ENCODE measurements around the gene TNRC6C. TPM values are rescaled to one million over a fixed set of nuclear protein-coding genes. Genes with fewer than 3 reads are reported as not detected.
"Not testable (repeated sequence)": the region's sequence is repeated elsewhere in the genome, so short reads cannot be mapped to it uniquely, and the experiment has no call there.

TNRC6C gene
- total and polyA plus RNA-seq, 2 experiments from 2014 or later, result 4.2 to 5.6 TPM

GRCh38 chr17:77973953-77974352 is 15.4 kb downstream of the TNRC6C start:
- H3K4me1 ChIP-seq (ENCODE audit: insufficient read depth), result no peaks in the 10 kb centered on the region
- H3K27me3 ChIP-seq, result no peaks in the 10 kb centered on the region
- no peaks in the 10 kb centered on the region for H3K9me2 ChIP-seq (replicated peaks; ENCODE audit: insufficient read depth)
- no peaks in the 10 kb centered on the region for H3K36me3 ChIP-seq (replicated peaks; ENCODE audit: insufficient read depth, low read depth)
- TF ChIP-seq EZH2 (IDR thresholded peaks at IDR 0.05; ENCODE audit: borderline replicate concordance) (no peak), EZH2phosphoT487 (IDR thresholded peaks at IDR 0.05; ENCODE audit: low read depth, severe bottlenecking, unreplicated experiment) (no peak)
- TF ChIP-seq, protein P1, sequence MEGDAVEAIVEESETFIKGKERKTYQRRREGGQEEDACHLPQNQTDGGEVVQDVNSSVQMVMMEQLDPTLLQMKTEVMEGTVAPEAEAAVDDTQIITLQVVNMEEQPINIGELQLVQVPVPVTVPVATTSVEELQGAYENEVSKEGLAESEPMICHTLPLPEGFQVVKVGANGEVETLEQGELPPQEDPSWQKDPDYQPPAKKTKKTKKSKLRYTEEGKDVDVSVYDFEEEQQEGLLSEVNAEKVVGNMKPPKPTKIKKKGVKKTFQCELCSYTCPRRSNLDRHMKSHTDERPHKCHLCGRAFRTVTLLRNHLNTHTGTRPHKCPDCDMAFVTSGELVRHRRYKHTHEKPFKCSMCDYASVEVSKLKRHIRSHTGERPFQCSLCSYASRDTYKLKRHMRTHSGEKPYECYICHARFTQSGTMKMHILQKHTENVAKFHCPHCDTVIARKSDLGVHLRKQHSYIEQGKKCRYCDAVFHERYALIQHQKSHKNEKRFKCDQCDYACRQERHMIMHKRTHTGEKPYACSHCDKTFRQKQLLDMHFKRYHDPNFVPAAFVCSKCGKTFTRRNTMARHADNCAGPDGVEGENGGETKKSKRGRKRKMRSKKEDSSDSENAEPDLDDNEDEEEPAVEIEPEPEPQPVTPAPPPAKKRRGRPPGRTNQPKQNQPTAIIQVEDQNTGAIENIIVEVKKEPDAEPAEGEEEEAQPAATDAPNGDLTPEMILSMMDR (IDR thresholded peaks at IDR 0.05; ENCODE audit: poor library complexity), result no peak
- peaks cover 39% of the 10 kb centered on the region for H4K20me1 ChIP-seq (ENCODE audit: insufficient read depth, poor library complexity, severe bottlenecking)
- no peak overlapping the region for H2AFZ ChIP-seq
- H3K27ac ChIP-seq, result no peak overlapping the region
- no peak overlapping the region for H3K4me2 ChIP-seq
- WGBS (ENCODE audit: low lambda C conversion rate, missing lambda C conversion rate), result 100% methylated on average over 2 of the region's 2 CpGs
- peaks cover 77% of the 10 kb centered on the region for H3K79me2 ChIP-seq
- H3K9me3 ChIP-seq (ENCODE audit: low read depth), result no peaks in the 10 kb centered on the region
- DNase-seq (ENCODE audit: low spot score), result no peak
- no peak overlapping the region for H3K4me3 ChIP-seq

GRCh38 chr17:77974396-77974795 is 15.9 kb downstream of the TNRC6C start:
- Histone ChIP-seq H3K4me3 (no peak overlapping the region), H3K27me3 (no peaks in the 10 kb centered on the region), H3K79me2 (peaks cover 72% of the 10 kb centered on the region), H3K4me1 (ENCODE audit: insufficient read depth) (no peaks in the 10 kb centered on the region), H3K4me2 (no peak overlapping the region), H3K27ac (no peak overlapping the region), H3K9me2 (replicated peaks; ENCODE audit: insufficient read depth) (no peaks in the 10 kb centered on the region), H3K36me3 (replicated peaks; ENCODE audit: insufficient read depth, low read depth) (no peaks in the 10 kb centered on the region), H2AFZ (no peak overlapping the region), H3K9me3 (ENCODE audit: low read depth) (no peaks in the 10 kb centered on the region), H4K20me1 (ENCODE audit: insufficient read depth, poor library complexity, severe bottlenecking) (peaks cover 35% of the 10 kb centered on the region)
- WGBS (ENCODE audit: low lambda C conversion rate, missing lambda C conversion rate), result 76% methylated on average over 4 of the region's 4 CpGs
- DNase-seq (ENCODE audit: low spot score), result no peak
- TF ChIP-seq, protein P1 (IDR thresholded peaks at IDR 0.05; ENCODE audit: poor library complexity), result no peak
- no peak for TF ChIP-seq EZH2phosphoT487 (IDR thresholded peaks at IDR 0.05; ENCODE audit: low read depth, severe bottlenecking, unreplicated experiment)
- TF ChIP-seq EZH2 (IDR thresholded peaks at IDR 0.05; ENCODE audit: borderline replicate concordance), result no peak

- WGBS (ENCODE audit: low lambda C conversion rate, missing lambda C conversion rate), result 98% methylated on average over 6 of the region's 6 CpGs
- not testable (repeated sequence) for H3K9me3 ChIP-seq (ENCODE audit: low read depth)
- peaks cover 38% of the 10 kb centered on the region for H3K79me2 ChIP-seq
These were observed 23.9 kb downstream of the TNRC6C start for GRCh38 chr17:77982430-77982829.

GRCh38 chr17:77990301-77990700 is 31.8 kb downstream of the TNRC6C start:
- no peaks in the 10 kb centered on the region for H3K27me3 ChIP-seq
- H3K9me3 ChIP-seq (ENCODE audit: low read depth), result no peaks in the 10 kb centered on the region
- no peak overlapping the region for H3K27ac ChIP-seq
- DNase-seq (ENCODE audit: low spot score), result no peak
- no peaks in the 10 kb centered on the region for H3K36me3 ChIP-seq (replicated peaks; ENCODE audit: insufficient read depth, low read depth)
- H3K4me3 ChIP-seq, result no peak overlapping the region
- H2AFZ ChIP-seq, result no peak overlapping the region
- H3K79me2 ChIP-seq, result peaks cover 46% of the 10 kb centered on the region
- H3K9me2 ChIP-seq (replicated peaks; ENCODE audit: insufficient read depth), result no peaks in the 10 kb centered on the region
- no peak overlapping the region for H3K4me2 ChIP-seq
- WGBS (ENCODE audit: low lambda C conversion rate, missing lambda C conversion rate), result 95% methylated on average over 3 of the region's 3 CpGs
- TF ChIP-seq, protein P1 (IDR thresholded peaks at IDR 0.05; ENCODE audit: poor library complexity), result no peak
- TF ChIP-seq EZH2phosphoT487 (IDR thresholded peaks at IDR 0.05; ENCODE audit: low read depth, severe bottlenecking, unreplicated experiment) (no peak), EZH2 (IDR thresholded peaks at IDR 0.05; ENCODE audit: borderline replicate concordance) (no peak)
- no peaks in the 10 kb centered on the region for H3K4me1 ChIP-seq (ENCODE audit: insufficient read depth)
- peaks cover 9% of the 10 kb centered on the region for H4K20me1 ChIP-seq (ENCODE audit: insufficient read depth, poor library complexity, severe bottlenecking)

More at GRCh38 chr17:77982430-77982829, 23.9 kb downstream of the TNRC6C start:
- not testable (repeated sequence) for H3K4me1 ChIP-seq (ENCODE audit: insufficient read depth); H3K27me3 ChIP-seq; H3K4me2 ChIP-seq; H3K4me3 ChIP-seq; DNase-seq (ENCODE audit: low spot score); H2AFZ ChIP-seq; H4K20me1 ChIP-seq (ENCODE audit: insufficient read depth, poor library complexity, severe bottlenecking); H3K9me2 ChIP-seq (replicated peaks; ENCODE audit: insufficient read depth); H3K27ac ChIP-seq; H3K36me3 ChIP-seq (replicated peaks; ENCODE audit: insufficient read depth, low read depth)

DNA sequence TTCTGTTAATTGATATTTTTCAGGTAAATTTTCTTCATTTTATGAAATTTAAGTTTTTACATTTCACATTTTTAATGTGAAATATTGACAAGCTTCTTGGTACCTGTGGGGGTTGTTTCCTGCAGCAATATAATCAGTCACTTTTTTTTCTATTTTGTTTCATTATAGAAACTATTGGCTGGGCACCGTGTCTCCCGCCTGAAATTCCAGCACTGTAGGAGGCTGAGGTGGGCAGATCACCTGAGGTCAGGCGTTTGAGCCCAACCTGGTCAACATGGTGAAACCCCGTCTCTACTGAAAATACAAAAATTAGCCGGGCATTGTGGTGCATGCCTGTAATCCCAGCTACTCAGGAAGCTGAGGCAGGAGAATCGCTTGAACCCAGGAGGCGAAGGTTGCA is 35.2 kb downstream of the TNRC6C start:
- not testable (repeated sequence) for H3K4me1 ChIP-seq (ENCODE audit: insufficient read depth); H4K20me1 ChIP-seq (ENCODE audit: insufficient read depth, poor library complexity, severe bottlenecking); H3K27me3 ChIP-seq; H3K36me3 ChIP-seq (replicated peaks; ENCODE audit: insufficient read depth, low read depth); H3K9me2 ChIP-seq (replicated peaks; ENCODE audit: insufficient read depth); H3K4me3 ChIP-seq; H3K4me2 ChIP-seq; H2AFZ ChIP-seq; H3K27ac ChIP-seq; H3K9me3 ChIP-seq (ENCODE audit: low read depth); DNase-seq (ENCODE audit: low spot score)
- peaks cover 52% of the 10 kb centered on the region for H3K79me2 ChIP-seq
- WGBS (ENCODE audit: low lambda C conversion rate, missing lambda C conversion rate), result 95% methylated on average over 7 of the region's 7 CpGs

Measured in hepatocyte (in vitro differentiated cells).